ENCODE data around the gene MYO1D.
"Not testable (repeated sequence)": the region's sequence is repeated elsewhere in the genome, so short reads cannot be mapped to it uniquely, and the experiment has no call there.

The MYO1D gene

GRCh38 chr17:32529604-32530003 lies 347.3 kb downstream of the MYO1D start:
- DNase-seq (ENCODE audit: low read depth in 2 of 2): no peak

- no peak for DNase-seq (ENCODE audit: low read depth in 2 of 2)
Observed at GRCh38 chr17:32528825-32529224, 348.1 kb downstream of the MYO1D start.

GRCh38 chr17:32527146-32527545 lies 349.8 kb downstream of the MYO1D start:
- no peak for DNase-seq (ENCODE audit: low read depth in 2 of 2)

GRCh38 chr17:32525122-32525521 lies 351.8 kb downstream of the MYO1D start:
- DNase-seq (ENCODE audit: low read depth in 2 of 2): peak; percentile 61 to 63

- DNase-seq (ENCODE audit: low read depth in 2 of 2): not testable (repeated sequence)
Observed at GRCh38 chr17:32524553-32524880, 352.4 kb downstream of the MYO1D start.

GRCh38 chr17:32523827-32524552 lies 352.9 kb downstream of the MYO1D start:
- no peak for DNase-seq (ENCODE audit: low read depth in 2 of 2)

GRCh38 chr17:32523017-32523680 lies 353.8 kb downstream of the MYO1D start:
- DNase-seq (ENCODE audit: low read depth in 2 of 2): no peak

GRCh38 chr17:32520737-32521404 lies 356.1 kb downstream of the MYO1D start:
- DNase-seq (ENCODE audit: low read depth in 2 of 2): no peak

GRCh38 chr17:32520104-32520701 lies 356.7 kb downstream of the MYO1D start:
- no peak for DNase-seq (ENCODE audit: low read depth in 2 of 2)

GRCh38 chr17:32519228-32520103 lies 357.5 kb downstream of the MYO1D start:
- no peak for DNase-seq (ENCODE audit: low read depth in 2 of 2)

GRCh38 chr17:32518646-32519227 lies 358.2 kb downstream of the MYO1D start:
- no peak for DNase-seq (ENCODE audit: low read depth in 2 of 2)

GRCh38 chr17:32517982-32518381 lies 358.9 kb downstream of the MYO1D start:
- no peak for DNase-seq (ENCODE audit: low read depth in 2 of 2)

- no peak for DNase-seq (ENCODE audit: low read depth in 2 of 2)
Observed at GRCh38 chr17:32516940-32517701, 359.8 kb downstream of the MYO1D start.

GRCh38 chr17:32516450-32516849 lies 360.5 kb downstream of the MYO1D start:
- no peak for DNase-seq (ENCODE audit: low read depth in 2 of 2)

- DNase-seq (ENCODE audit: low read depth in 2 of 2): no peak
Observed at GRCh38 chr17:32515677-32516383, 361.1 kb downstream of the MYO1D start.

- DNase-seq (ENCODE audit: low read depth in 2 of 2): no peak
Observed at GRCh38 chr17:32514606-32515005, 362.3 kb downstream of the MYO1D start.

- DNase-seq (ENCODE audit: low read depth in 2 of 2): no peak
Observed at GRCh38 chr17:32513579-32513978, 363.3 kb downstream of the MYO1D start.

GRCh38 chr17:32512328-32512727 lies 364.6 kb downstream of the MYO1D start:
- DNase-seq (ENCODE audit: low read depth in 2 of 2): no peak

- no peak for DNase-seq (ENCODE audit: low read depth in 2 of 2)
Observed at GRCh38 chr17:32510466-32510865, 366.5 kb downstream of the MYO1D start.

- DNase-seq (ENCODE audit: low read depth in 2 of 2): no peak
Observed at GRCh38 chr17:32508926-32509325, 368.0 kb downstream of the MYO1D start.
